Breast epithelium (tissue), 4 donors: Measurements from ENCODE around the gene NUDT5. TPM values are rescaled to one million over a fixed set of nuclear protein-coding genes. Genes with fewer than 3 reads are reported as not detected.

Experiments
- DNase-seq, 2 donors: peaks; one replicate each; pipeline ENCODE4 v3.0.0-alpha.2; 2019; ENCODE audit warnings: low spot score in 2 of 2
- H3K27ac ChIP-seq, 2 donors: fragments of 200-600 bp; sonication (generic) in 1 of 2; one replicate each; pipeline ENCODE4 v1.5.1; 2016 to 2019; ENCODE audit warnings: mild to moderate bottlenecking in 1 of 2
- H3K27me3 ChIP-seq, 2 donors: fragments of 200-600 bp; sonication (generic) in 1 of 2; one replicate each; pipeline versions ENCODE4 v1.5.1 to v1.6.0; 2017 to 2019; ENCODE audit warnings: control low read depth in 1 of 2, mild to moderate bottlenecking in 1 of 2
- H3K36me3 ChIP-seq: fragments of 200-600 bp; one replicate; pipeline ENCODE4 v1.5.1; 2019
- H3K4me1 ChIP-seq, 2 donors: fragments of 200-600 bp; sonication (generic); one replicate each; pipeline ENCODE4 v1.5.1; 2016 to 2019; ENCODE audit warnings: control low read depth in 1 of 2
- H3K4me3 ChIP-seq, 3 donors: fragments of 200-600 bp; sonication (generic); 1 replicate in 2 of 3; 2 replicates in 1 of 3; pipeline ENCODE4 v1.5.1; 2016 to 2019; ENCODE audit warnings: mild to moderate bottlenecking in 3 of 3, moderate library complexity in 2 of 3
- H3K9me3 ChIP-seq, 2 donors: fragments of 200-600 bp; sonication (generic) in 1 of 2; one replicate each; pipeline ENCODE4 v1.5.1; 2016 to 2019; ENCODE audit warnings: control low read depth in 1 of 2
- POLR2A ChIP-seq: fragments of 450-650 bp; IDR thresholded peaks from one replicate; pipeline ENCODE4 v1.6.1; 2016; ENCODE audit warnings: antibody characterized with exemption, mild to moderate bottlenecking, moderate library complexity
- POLR2AphosphoS5 ChIP-seq, 3 donors: sonication (generic); formaldehyde crosslinking; IDR thresholded peaks; one replicate each; pipeline ENCODE4 v1.6.1; 2017; ENCODE audit warnings: antibody characterized with exemption in 3 of 3
- intact Hi-C: fragments of 100-400 bp; cut with DNase I; formaldehyde crosslinking; loops from one replicate; pipeline ENCODE4 v1.15.1; 2023; ENCODE audit warnings: low total_unique reads
- total RNA-seq, 3 donors: library from RNA; depleted of rRNA; stranded (reverse); fragments of >200 nt; gene quantifications; one replicate each; pipeline ENCODE4 v1.1.0, GENCODE V29; 2016
- TF ChIP-seq, protein P1 (sequence below), 3 donors: fragments of 450-650 bp; IDR thresholded peaks; one replicate each; pipeline ENCODE4 v1.5.1; 2016 to 2017; ENCODE audit warnings: antibody characterized with exemption in 3 of 3, mild to moderate bottlenecking in 3 of 3, moderate library complexity in 3 of 3

Gene NUDT5
- total RNA-seq, 3 donors from 2014 or later: 44.3 to 54.4 (median 49.3) TPM

DNA sequence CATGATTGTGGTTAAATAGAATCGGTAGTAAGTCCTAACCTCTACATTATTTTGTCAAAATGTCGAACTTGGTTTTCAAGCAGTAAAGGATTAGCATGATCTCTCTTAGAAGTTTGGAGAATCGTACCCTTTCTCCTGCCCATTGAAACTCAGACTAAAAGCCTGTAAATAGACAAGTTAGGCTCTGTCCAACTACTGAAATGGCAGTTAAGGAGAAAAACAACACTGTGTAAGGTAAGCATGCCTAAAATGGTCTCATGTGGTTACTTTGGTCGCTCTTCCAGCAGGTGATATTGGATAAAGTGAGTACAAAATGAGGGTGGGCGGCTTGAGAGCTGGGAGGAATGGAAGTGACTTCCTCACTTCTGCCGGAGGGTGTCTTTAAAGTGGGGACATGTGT lies 41.2 kb downstream of the NUDT5 start:
- no peaks in the 10 kb centered on the region for H3K4me1 ChIP-seq
- TF ChIP-seq POLR2A: no peak
- no peak for TF ChIP-seq POLR2AphosphoS5 (IDR thresholded peaks at IDR 0.05)
- TF ChIP-seq, protein P1, sequence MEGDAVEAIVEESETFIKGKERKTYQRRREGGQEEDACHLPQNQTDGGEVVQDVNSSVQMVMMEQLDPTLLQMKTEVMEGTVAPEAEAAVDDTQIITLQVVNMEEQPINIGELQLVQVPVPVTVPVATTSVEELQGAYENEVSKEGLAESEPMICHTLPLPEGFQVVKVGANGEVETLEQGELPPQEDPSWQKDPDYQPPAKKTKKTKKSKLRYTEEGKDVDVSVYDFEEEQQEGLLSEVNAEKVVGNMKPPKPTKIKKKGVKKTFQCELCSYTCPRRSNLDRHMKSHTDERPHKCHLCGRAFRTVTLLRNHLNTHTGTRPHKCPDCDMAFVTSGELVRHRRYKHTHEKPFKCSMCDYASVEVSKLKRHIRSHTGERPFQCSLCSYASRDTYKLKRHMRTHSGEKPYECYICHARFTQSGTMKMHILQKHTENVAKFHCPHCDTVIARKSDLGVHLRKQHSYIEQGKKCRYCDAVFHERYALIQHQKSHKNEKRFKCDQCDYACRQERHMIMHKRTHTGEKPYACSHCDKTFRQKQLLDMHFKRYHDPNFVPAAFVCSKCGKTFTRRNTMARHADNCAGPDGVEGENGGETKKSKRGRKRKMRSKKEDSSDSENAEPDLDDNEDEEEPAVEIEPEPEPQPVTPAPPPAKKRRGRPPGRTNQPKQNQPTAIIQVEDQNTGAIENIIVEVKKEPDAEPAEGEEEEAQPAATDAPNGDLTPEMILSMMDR (IDR thresholded peaks at IDR 0.05): no peak
- no peaks in the 10 kb centered on the region for H3K9me3 ChIP-seq
- no peak for DNase-seq
- intact Hi-C loops: no loop called here
- H3K27me3 ChIP-seq: no peaks in the 10 kb centered on the region
- no peak overlapping the region for H3K27ac ChIP-seq
- H3K36me3 ChIP-seq: no peaks in the 10 kb centered on the region
- H3K4me3 ChIP-seq: no peak overlapping the region

DNA sequence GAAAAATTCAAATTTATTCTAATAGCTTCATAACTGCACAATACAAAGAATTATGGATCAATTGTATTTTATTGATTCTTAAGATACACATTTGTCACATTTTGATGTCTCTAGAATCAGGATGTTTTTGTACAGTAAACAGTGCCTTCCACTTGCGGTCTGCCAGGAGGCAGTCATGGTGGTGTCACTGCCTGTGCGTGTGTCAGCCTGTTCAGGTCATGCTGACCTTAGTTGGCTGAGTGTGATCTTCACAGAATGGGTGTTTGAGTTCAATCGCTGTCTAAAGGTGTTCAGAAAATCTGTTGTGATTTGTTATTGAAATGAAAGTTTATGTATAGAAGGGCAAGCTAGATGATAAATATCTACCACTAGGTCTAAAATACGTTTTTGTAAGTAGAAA lies 45.5 kb downstream of the NUDT5 start:
- no peak for DNase-seq
- Histone ChIP-seq H3K27ac (no peak overlapping the region), H3K9me3 (no peaks in the 10 kb centered on the region), H3K4me3 (no peak overlapping the region), H3K4me1 (no peaks in the 10 kb centered on the region), H3K36me3 (no peaks in the 10 kb centered on the region), H3K27me3 (no peaks in the 10 kb centered on the region)
- TF ChIP-seq POLR2A (no peak), POLR2AphosphoS5 (IDR thresholded peaks at IDR 0.05) (no peak)
- TF ChIP-seq, protein P1 (IDR thresholded peaks at IDR 0.05): no peak
- intact Hi-C loops: no loop called here

DNA sequence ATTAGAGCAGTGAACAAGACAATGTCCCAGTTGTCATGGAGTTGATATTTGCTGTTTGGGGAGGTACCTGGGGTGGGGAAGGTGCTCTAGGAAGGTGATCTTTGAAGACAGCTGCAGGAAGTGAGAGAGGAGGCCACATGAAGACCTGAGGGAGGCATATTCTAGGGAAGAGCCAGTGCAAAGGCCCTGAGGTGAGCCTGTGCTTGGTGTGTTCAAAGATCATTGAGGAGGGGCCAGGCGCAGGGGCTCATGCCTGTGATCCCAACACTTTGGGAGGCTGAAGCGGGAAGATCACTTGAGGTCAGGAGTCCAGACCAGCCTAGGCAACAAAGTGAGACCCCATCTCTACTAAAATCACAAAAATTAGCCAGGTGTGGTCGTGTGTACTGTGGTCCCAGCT lies 51.2 kb downstream of the NUDT5 start:
- no peak for DNase-seq
- no peaks in the 10 kb centered on the region for H3K4me1 ChIP-seq
- H3K36me3 ChIP-seq: no peaks in the 10 kb centered on the region

DNA sequence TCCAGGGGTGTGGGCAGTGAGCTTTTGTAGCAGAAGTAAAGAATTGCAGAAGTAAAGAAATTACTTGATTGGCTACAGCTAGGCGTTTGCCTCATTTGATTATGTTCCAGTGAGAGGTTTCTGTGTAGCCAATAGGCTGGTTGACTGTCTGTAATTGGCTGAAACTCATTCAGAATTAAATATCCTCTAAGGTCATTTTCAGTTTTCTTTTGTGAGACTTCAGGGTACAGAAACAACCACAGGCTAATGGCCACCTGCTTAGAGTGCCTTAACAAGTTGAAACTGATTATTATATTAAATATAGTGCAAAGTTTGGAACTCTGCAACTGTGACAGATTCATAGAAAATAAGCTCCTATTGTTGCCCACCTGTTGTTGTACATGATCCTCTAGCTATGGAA lies 55.7 kb downstream of the NUDT5 start:
- no peak for DNase-seq
- no peaks in the 10 kb centered on the region for H3K9me3 ChIP-seq
- no peak overlapping the region for H3K4me3 ChIP-seq
- no peaks in the 10 kb centered on the region for H3K36me3 ChIP-seq
- H3K4me1 ChIP-seq: no peaks in the 10 kb centered on the region
- intact Hi-C loops: no loop called here
- no peak overlapping the region for H3K27ac ChIP-seq
- no peaks in the 10 kb centered on the region for H3K27me3 ChIP-seq
- no peak for TF ChIP-seq POLR2A
- TF ChIP-seq, protein P1 (IDR thresholded peaks at IDR 0.05): no peak
- TF ChIP-seq POLR2AphosphoS5 (IDR thresholded peaks at IDR 0.05): no peak

More for the DNA sequence above, 51.2 kb downstream of the NUDT5 start:
- no peaks in the 10 kb centered on the region for H3K9me3 ChIP-seq
- intact Hi-C loops: no loop called here
- H3K27ac ChIP-seq: no peak overlapping the region
- H3K27me3 ChIP-seq: no peaks in the 10 kb centered on the region
- H3K4me3 ChIP-seq: no peak overlapping the region
- TF ChIP-seq POLR2AphosphoS5 (IDR thresholded peaks at IDR 0.05) (no peak), POLR2A (no peak)
- TF ChIP-seq, protein P1 (IDR thresholded peaks at IDR 0.05): no peak

DNA sequence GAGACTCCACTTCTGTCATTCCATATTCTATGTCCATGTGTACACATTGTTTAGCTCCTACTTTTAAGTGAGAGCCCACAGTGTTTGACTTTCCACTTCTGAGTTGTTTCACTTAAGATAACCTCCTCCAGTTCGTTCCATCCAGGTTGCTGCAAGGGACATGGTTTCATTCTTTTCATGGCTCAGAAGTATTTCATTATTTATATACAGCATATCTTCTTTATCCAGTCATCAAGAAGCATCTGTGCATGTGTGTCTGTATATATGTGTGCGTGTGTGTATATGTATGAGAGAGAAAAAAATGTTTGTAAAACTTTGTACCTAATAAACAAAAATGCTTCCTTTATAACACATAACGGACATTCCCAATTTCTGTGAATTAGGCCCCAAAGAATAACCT lies 60.1 kb downstream of the NUDT5 start:
- no peak for TF ChIP-seq POLR2A
- no peak for TF ChIP-seq POLR2AphosphoS5 (IDR thresholded peaks at IDR 0.05)
- TF ChIP-seq, protein P1 (IDR thresholded peaks at IDR 0.05): no peak
- DNase-seq: no peak
- no peak overlapping the region for H3K4me3 ChIP-seq
- no peak overlapping the region for H3K27ac ChIP-seq
- no peaks in the 10 kb centered on the region for H3K4me1 ChIP-seq
- intact Hi-C loops: no loop called here
- no peaks in the 10 kb centered on the region for H3K27me3 ChIP-seq
- no peaks in the 10 kb centered on the region for H3K9me3 ChIP-seq
- no peaks in the 10 kb centered on the region for H3K36me3 ChIP-seq
